Activated CD8-positive, alpha-beta memory T cell treated with anti-CD3 and anti-CD28 coated beads, Interleukin-2, amount 10 ng/mL, durations not matched to agents 7 days and 5 days (primary cell): ENCODE measurements around the gene NADSYN1. TPM values are rescaled to one million over a fixed set of nuclear protein-coding genes. Genes with fewer than 3 reads are reported as not detected.
"Not testable (repeated sequence)": the region's sequence is repeated elsewhere in the genome, so short reads cannot be mapped to it uniquely, and the experiment has no call there.

Experiments used
- ATAC-seq: fragments of 150-1000 bp; cut with Tn5 transposase; one replicate; pipeline ENCODE4 v1.10.0; 2021; ENCODE audit warnings: moderate library complexity
- CTCF ChIA-PET: fragments of 350-600 bp; sonication (Branson Sonifier 250); formaldehyde crosslinking; loops from one replicate; lab custom pipeline; 2021; ENCODE audit warnings: antibody characterized with exemption; lab: Charles Lee
- DNase-seq: peaks from one replicate; pipeline ENCODE4 v3.0.0-alpha.2; 2020
- H3K27ac Mint-ChIP-seq: one replicate; pipeline ENCODE4 v1.8.0; 2021; ENCODE audit warnings: mild to moderate bottlenecking, mixed read lengths
- H3K27me3 Mint-ChIP-seq: one replicate; pipeline ENCODE4 v1.8.0; 2021; ENCODE audit warnings: mixed read lengths
- H3K36me3 Mint-ChIP-seq: one replicate; pipeline ENCODE4 v1.8.0; 2021; ENCODE audit warnings: mild to moderate bottlenecking, mixed read lengths
- H3K4me1 Mint-ChIP-seq: one replicate; pipeline ENCODE4 v1.8.0; 2021; ENCODE audit warnings: mixed read lengths
- H3K4me3 Mint-ChIP-seq: one replicate; pipeline ENCODE4 v1.8.0; 2021; ENCODE audit warnings: mild to moderate bottlenecking, moderate library complexity, mixed read lengths
- H3K9me3 Mint-ChIP-seq: one replicate; pipeline ENCODE4 v1.8.0; 2022; ENCODE audit warnings: low read depth, mixed read lengths
- total RNA-seq, 2 experiments: library from RNA; stranded (reverse); gene quantifications; one replicate each; pipeline ENCODE4 v1.2.3, GENCODE V29; 2021

Gene NADSYN1
- total RNA-seq: 100 to 1,000 TPM in 1 of 2 experiments, 10 to 100 TPM in 1; 97.7 to 134 TPM

DNA sequence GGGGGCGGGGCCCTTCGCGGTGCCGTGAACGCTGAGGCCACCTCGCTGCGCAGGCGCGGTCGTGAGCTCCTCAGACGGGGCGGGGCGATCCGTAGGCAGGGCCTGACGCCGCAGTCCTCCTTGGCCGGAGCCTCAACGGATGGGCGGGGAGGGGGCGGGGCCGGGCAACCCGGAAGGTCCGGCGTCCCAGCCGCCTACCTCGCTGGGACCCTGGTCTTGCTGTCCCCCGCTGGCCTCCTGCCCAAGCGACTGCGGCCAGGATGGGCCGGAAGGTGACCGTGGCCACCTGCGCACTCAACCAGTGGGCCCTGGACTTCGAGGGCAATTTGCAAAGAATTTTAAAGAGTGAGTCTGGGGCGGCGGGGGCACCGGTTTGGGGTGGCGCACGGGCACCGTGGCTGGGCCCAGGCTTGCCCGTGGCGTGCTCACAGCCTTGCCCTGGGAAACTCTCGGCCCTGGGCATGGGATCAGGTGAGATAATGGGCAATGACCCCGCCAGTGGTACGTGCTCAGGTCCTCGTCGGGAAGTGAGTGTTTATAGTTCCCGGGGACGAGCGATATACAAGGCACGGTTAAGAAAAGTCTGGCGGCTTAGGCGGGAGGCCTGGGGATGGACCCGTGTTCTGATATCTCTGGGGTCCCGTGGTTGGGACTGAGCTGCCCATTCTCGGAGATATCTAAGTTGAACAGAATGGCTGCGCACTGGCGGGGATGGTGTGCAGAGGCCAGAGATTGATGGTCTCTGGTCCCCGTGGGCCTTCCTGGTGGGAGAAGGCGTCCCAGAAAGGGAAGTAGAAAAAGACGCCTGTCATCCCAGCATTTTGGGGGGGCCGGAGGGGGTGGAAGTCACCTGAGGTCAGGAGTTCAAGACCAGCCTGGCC, at the start of gene NADSYN1:
NADSYN1 (plus strand) TSS at position 167 of the 881 bp plus-strand sequence; CDS start at position 261, 94 bp downstream.
- no peaks in the 10 kb centered on the region for H3K9me3 Mint-ChIP-seq
- H3K27ac Mint-ChIP-seq: peak within 1 kb of the TSS; percentile 97
- peaks cover 27% of the 10 kb centered on the region for H3K36me3 Mint-ChIP-seq
- ATAC-seq (peak; percentile 74), DNase-seq (peak; percentile 97)
- H3K4me3 Mint-ChIP-seq: peak within 1 kb of the TSS; percentile 88
- H3K27me3 Mint-ChIP-seq: no peaks in the 10 kb centered on the region
- peaks cover 57% of the 10 kb centered on the region for H3K4me1 Mint-ChIP-seq
- CTCF ChIA-PET: no interaction called here

DNA sequence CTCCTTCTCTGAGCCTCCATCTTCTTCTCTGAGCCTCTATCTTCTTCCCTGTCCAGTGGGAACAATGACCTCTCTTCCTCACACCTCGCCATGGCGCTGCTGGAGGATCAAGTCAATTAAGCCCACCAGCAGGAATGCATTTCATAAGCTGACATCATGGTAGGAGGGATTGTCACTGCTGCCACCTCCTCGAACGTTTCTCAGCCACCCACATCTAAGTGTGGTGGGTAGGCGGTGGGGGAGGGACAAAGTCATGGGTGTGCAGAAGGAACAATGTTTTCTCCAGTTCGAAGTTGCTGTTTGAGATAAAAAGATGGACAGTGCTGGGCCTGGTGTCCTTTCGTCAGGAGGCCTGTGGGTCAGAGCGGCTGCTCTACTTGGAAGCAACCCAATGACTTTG, 48.8 kb upstream of the NADSYN1 start:
- Mint-ChIP-seq H3K9me3 (peaks cover 3% of the 10 kb centered on the region), H3K27me3 (no peaks in the 10 kb centered on the region), H3K4me1 (no peaks in the 10 kb centered on the region), H3K4me3 (no peak overlapping the region), H3K36me3 (no peaks in the 10 kb centered on the region), H3K27ac (no peak overlapping the region)
- no peak for DNase-seq
- no peak for ATAC-seq
- CTCF ChIA-PET: no interaction called here

DNA sequence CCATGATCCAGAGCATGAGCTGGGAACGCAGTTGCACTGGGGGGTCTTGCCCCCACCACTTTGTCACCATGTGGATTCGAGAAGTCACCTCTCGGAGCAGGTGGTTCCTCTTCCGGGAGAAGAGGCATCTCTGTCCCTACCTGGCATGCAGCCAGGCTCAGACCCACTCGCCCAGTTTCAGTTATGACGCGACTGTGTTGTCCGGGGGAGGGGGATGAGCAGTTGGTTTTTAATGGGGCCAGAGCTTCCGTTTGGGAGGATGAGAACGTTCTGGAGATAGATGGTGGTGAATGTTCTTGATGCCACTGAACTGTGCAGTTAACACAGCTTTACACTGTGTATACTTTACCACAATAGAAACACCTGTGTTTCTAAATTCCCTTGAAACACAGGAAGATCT, 46.3 kb upstream of the NADSYN1 start:
- Mint-ChIP-seq H3K4me3 (no peak overlapping the region), H3K27me3 (no peaks in the 10 kb centered on the region), H3K4me1 (no peaks in the 10 kb centered on the region), H3K27ac (no peak overlapping the region), H3K36me3 (no peaks in the 10 kb centered on the region), H3K9me3 (peaks cover 3% of the 10 kb centered on the region)
- CTCF ChIA-PET: no interaction called here
- no peak for DNase-seq
- no peak for ATAC-seq

DNA sequence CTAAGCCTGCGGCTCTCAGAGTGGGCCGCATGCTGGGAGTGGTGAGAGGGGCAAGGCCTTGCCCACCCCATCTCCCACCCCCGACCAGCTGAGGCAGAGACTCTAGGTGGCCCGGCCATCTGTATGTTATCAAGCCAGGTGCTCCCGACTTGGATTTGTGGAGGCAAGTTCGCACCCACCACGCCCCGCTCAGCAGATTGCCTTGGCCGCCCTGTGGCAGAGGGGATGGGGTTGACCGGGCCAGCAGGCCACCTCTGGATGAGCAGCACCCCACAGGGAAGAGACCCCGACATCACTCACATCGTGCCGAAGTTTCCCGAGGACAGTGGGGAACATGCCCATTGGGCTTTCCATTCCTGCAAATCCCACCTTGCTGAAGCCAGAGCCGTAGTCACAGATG, 45.6 kb upstream of the NADSYN1 start:
- CTCF ChIA-PET: no interaction called here
- no peaks in the 10 kb centered on the region for H3K36me3 Mint-ChIP-seq
- no peak for DNase-seq
- H3K4me3 Mint-ChIP-seq: no peak overlapping the region
- H3K27ac Mint-ChIP-seq: no peak overlapping the region
- ATAC-seq: no peak
- no peaks in the 10 kb centered on the region for H3K27me3 Mint-ChIP-seq
- H3K9me3 Mint-ChIP-seq: peaks cover 3% of the 10 kb centered on the region
- H3K4me1 Mint-ChIP-seq: no peaks in the 10 kb centered on the region

DNA sequence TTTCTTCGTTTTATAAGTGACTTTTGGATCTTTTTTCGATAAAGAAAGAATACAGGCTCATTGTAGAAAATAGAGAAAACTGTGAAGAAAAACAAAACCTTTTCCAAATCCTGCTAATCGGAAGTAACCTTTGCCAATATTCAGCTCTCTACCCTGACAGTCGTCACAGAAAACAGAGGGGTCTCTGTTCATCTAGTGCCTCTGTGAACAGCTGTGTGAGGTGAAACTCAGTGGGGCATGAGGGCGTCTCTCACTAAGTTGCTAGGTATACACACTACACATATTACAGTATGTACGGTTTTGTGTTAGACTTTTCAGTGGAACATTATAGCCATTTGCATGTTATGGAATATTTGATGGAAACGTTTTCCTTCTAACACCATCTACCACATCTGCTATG, 44.2 kb upstream of the NADSYN1 start:
- Mint-ChIP-seq H3K27ac (no peak overlapping the region), H3K4me3 (no peak overlapping the region), H3K27me3 (no peaks in the 10 kb centered on the region), H3K4me1 (no peaks in the 10 kb centered on the region), H3K36me3 (no peaks in the 10 kb centered on the region), H3K9me3 (no peaks in the 10 kb centered on the region)
- ATAC-seq: no peak
- CTCF ChIA-PET: no interaction called here
- no peak for DNase-seq

DNA sequence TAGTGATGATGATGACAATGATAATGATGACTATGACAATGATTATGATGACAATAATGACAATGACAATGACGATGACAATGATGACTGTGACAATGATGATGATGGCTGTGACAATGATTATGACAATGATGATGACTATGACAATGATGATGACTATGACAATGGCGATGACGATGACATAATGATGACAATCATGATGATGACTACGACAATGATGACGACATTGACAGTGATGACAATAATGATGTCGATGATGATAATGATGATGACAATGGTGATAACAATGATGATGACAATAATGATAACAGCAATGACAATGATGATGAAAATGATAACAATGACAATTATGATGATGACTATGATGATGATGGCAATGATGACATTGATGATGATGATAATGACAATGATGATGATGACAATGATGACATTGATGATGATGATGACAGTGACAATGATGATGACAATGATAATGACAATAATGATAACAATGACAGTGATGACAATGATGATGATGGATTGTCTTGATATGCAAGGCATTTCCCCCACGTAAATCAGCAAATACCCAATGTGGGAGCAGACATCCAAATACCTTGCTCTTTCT, 42.5 kb upstream of the NADSYN1 start:
- no peaks in the 10 kb centered on the region for H3K4me1 Mint-ChIP-seq
- CTCF ChIA-PET: no interaction called here
- H3K27ac Mint-ChIP-seq: no peak overlapping the region
- H3K9me3 Mint-ChIP-seq: no peaks in the 10 kb centered on the region
- H3K36me3 Mint-ChIP-seq: no peaks in the 10 kb centered on the region
- ATAC-seq: no peak
- DNase-seq: no peak
- no peaks in the 10 kb centered on the region for H3K27me3 Mint-ChIP-seq
- no peak overlapping the region for H3K4me3 Mint-ChIP-seq

DNA sequence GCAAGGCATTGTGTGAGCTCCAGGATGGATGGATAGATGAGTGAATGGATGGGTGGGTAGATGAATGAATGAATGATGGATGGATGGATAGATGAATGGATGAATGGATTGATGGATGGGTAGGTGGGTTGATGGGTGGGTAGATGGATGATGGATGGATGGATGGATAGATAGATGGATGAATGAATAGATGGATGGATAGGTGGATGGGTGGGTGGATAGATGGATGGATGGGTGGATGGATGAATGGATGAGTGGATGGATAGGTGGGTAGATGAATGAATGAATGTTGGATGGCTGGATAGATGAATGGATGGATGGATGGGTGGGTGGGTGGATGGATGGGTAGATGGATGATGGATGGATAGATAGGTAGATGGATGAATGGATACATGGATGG, 38.4 kb upstream of the NADSYN1 start:
- Mint-ChIP-seq H3K4me1 (peaks cover 4% of the 10 kb centered on the region), H3K27me3 (no peaks in the 10 kb centered on the region), H3K36me3 (no peaks in the 10 kb centered on the region), H3K27ac (no peak overlapping the region), H3K9me3 (no peaks in the 10 kb centered on the region), H3K4me3 (no peak overlapping the region)
- CTCF ChIA-PET: no interaction called here
- DNase-seq: no peak
- no peak for ATAC-seq

DNA sequence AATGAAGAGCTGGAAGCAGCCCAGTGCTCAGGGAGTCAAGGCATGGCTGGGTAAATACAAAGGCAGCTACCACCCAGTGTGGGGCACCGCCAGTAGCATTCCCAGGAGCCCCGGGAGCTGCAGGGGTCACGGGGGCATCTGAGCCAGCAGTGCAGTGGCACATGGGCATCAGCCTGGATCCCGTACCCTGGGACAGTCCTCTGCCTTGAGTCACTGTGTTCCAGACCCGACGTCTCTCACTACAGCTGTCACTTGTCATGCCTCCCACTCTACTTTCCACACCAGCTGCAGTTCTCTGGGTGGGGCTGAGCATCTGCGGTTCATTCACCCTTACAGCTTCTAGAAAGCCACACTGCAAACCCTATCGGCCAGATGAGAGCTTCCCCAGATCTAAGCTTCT, 34.4 kb upstream of the NADSYN1 start:
- DNase-seq (no peak), ATAC-seq (no peak)
- H3K27ac Mint-ChIP-seq: no peak overlapping the region
- peaks cover 4% of the 10 kb centered on the region for H3K4me1 Mint-ChIP-seq
- H3K27me3 Mint-ChIP-seq: no peaks in the 10 kb centered on the region
- no peaks in the 10 kb centered on the region for H3K36me3 Mint-ChIP-seq
- CTCF ChIA-PET: no interaction called here
- no peaks in the 10 kb centered on the region for H3K9me3 Mint-ChIP-seq
- no peak overlapping the region for H3K4me3 Mint-ChIP-seq

DNA sequence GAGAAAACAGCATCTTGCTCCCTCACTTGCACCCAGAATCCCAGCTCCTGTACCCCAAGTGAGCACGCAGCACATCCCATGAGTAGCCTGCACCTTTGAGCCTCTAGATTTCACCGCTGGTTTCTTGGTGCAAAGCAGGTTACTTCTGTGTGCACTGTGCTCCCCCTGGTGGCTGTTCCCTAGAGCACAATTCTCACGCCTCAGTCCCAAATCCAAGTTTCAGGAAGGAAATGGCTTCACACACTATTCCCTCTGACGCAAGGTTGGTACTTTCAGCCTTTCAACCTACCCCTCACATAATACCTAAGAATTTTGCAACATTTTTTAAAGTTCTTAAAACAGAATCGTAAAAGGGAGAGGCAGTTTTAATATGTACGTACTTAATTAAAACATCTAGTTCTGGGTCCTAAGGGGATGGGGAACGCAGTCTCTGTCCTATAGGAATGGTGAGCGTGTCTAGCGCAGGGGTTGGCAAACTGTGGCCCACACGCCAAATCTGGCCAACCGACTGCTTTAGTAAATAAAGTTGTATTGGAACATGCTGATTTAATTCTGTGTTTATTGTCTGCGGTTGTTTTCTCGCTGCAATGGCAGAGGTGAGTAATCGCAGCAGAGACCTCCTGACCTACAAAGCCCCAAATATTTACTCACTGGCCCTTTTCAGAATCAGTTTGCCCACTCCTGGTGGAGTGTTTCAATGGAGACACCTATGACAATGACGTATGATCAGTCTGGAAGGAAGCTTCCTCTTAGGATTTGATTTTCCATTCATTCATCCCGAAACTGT, 32.4 kb upstream of the NADSYN1 start:
- Mint-ChIP-seq H3K36me3 (no peaks in the 10 kb centered on the region), H3K9me3 (no peaks in the 10 kb centered on the region)
- DNase-seq: no peak

DNA sequence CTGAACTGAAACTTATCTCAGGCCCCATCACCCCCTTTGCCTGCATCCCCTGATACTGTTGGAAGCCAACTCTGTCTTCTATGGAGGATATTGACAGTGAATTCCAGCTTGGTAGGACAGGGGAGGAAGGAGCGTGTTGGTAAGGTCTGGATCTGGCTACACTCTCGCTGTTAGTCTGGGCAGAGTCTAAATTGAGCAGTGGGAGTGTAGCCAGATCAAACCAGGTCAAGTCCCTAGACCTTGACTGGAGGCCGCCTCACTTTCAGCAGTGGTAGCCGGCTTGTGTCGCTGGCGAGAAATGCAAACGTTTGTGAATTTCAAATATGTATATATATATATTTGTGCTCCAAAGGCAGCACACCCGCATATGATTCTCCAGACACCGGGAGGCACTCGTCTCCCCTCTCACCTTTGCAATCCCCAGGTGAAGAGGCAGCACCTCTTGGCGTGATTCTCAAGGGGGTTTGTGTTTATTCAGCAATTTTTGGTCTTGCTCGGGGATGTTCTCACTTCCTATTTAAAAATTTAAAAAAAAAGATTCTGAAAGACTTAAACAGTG, 31.5 kb upstream of the NADSYN1 start:
- CTCF ChIA-PET: no interaction called here
- H3K9me3 Mint-ChIP-seq: no peaks in the 10 kb centered on the region
- DNase-seq (no peak), ATAC-seq (no peak)
- H3K4me1 Mint-ChIP-seq: peaks cover 4% of the 10 kb centered on the region
- no peaks in the 10 kb centered on the region for H3K27me3 Mint-ChIP-seq
- H3K27ac Mint-ChIP-seq: no peak overlapping the region
- H3K36me3 Mint-ChIP-seq: no peaks in the 10 kb centered on the region
- H3K4me3 Mint-ChIP-seq: no peak overlapping the region

More for the DNA sequence above, 32.4 kb upstream of the NADSYN1 start:
- no peak overlapping the region for H3K27ac Mint-ChIP-seq
- H3K4me3 Mint-ChIP-seq: no peak overlapping the region
- CTCF ChIA-PET: no interaction called here
- H3K4me1 Mint-ChIP-seq: peaks cover 4% of the 10 kb centered on the region
- no peak for ATAC-seq
- H3K27me3 Mint-ChIP-seq: no peaks in the 10 kb centered on the region

DNA sequence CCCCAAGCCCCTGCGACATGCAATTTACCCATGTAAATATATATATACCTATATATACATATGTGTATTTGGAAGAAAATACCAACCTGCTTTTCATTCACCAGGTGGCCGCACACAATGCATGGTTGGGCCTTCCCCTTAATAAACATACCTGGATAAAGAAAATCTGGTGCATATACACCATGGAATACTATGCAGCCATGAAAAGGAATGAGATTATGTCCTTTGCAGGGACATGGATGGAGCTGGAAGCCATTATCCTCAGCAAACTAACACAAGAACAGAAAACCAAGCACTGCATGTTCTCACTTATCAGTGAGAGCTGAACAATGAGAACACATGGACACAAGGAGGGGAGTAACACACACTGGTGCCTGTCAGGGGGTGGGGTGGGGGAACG, 30.7 kb upstream of the NADSYN1 start:
- H3K4me3 Mint-ChIP-seq, H3K27ac Mint-ChIP-seq, H3K9me3 Mint-ChIP-seq, H3K4me1 Mint-ChIP-seq, H3K27me3 Mint-ChIP-seq, DNase-seq, ATAC-seq, H3K36me3 Mint-ChIP-seq: not testable (repeated sequence)
- CTCF ChIA-PET: interaction anchor here (0.9 kb wide), 1 partner anchor 760 kb away, joined by 3 read pairs; no protein-coding TSS in a partner anchor

DNA sequence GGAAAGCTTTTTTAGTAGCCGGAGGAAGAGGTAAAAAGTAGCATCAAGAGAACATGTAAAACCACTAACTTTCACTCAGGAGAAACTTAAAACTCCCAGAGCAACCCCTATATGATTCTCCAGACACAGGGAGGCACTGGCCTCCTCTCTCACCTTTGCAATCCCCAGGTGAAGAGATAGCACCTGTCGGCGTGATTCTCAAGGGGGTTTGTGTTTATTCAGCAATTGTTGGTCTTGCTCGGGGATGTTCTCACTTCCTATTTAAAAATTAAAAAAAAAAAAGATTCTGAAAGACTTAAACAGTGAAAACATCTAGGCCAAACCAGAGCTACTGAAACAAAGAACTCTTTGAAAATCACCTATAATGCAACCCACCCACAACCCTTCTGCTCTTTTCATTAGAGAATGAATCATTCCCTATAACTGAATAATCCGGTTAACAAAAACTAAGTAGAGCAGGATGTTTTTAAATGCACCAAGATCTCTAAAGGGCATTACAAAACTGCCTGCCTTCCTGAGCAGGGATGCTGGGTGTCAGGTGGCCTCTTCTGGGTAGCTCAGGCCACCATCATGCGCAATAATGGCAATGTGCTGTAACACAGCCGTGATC, 29.7 kb upstream of the NADSYN1 start:
- Mint-ChIP-seq H3K9me3 (no peaks in the 10 kb centered on the region), H3K36me3 (no peaks in the 10 kb centered on the region), H3K27me3 (no peaks in the 10 kb centered on the region), H3K4me3 (no peak overlapping the region), H3K4me1 (no peaks in the 10 kb centered on the region), H3K27ac (no peak overlapping the region)
- no peak for ATAC-seq
- no peak for DNase-seq
- CTCF ChIA-PET: interaction anchor here (0.9 kb wide), 1 partner anchor 760 kb away, joined by 3 read pairs; no protein-coding TSS in a partner anchor

DNA sequence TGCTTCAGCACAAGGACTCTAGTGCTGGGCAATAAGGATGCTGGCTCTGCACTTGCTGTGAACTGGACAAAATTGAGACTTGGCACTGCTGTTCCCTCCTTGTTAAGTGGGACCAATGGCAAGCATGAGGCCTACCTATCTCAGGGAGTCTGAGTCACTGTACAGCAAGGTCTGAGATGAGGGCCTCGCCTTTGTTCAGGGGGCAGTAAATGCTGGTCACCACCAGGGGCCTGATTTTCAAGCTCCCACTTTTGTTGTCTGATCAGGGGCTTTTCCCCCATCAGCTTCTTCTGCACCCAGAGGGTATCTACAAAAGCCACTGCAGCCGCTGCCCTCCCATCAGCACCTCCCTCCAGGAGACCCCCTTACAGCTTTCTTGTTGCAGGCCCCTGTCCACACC, 27.6 kb upstream of the NADSYN1 start:
- Mint-ChIP-seq H3K4me3 (no peak overlapping the region), H3K4me1 (peaks cover 7% of the 10 kb centered on the region), H3K27ac (no peak overlapping the region), H3K9me3 (no peaks in the 10 kb centered on the region), H3K36me3 (no peaks in the 10 kb centered on the region), H3K27me3 (no peaks in the 10 kb centered on the region)
- no peak for ATAC-seq
- no peak for DNase-seq
- CTCF ChIA-PET: no interaction called here
